GM21786 (cell line): ENCODE data around the gene NSRP1.
"Not testable (repeated sequence)": the region's sequence is repeated elsewhere in the genome, so short reads cannot be mapped to it uniquely, and the experiment has no call there.

ENCODE experiments used
- ATAC-seq: cut with Tn5 transposase; IDR thresholded peaks from one replicate; pipeline ENCODE4 v1.9.1; 2021; ENCODE audit not compliant: unreplicated experiment

The NSRP1 gene

GRCh38 chr17:30117675-30118081 lies 1.1 kb downstream of the NSRP1 start:
- no peak for ATAC-seq

- ATAC-seq = not testable (repeated sequence)
Observed at GRCh38 chr17:30118635-30119034, 2.0 kb downstream of the NSRP1 start.

GRCh38 chr17:30124273-30124796 lies 7.7 kb downstream of the NSRP1 start:
- ATAC-seq = no peak

- ATAC-seq = no peak
Observed at GRCh38 chr17:30130121-30130520, 13.5 kb downstream of the NSRP1 start.

- ATAC-seq = no peak
Observed at GRCh38 chr17:30132615-30133014, 16.0 kb downstream of the NSRP1 start.

GRCh38 chr17:30133197-30133596 lies 16.6 kb downstream of the NSRP1 start:
- ATAC-seq = no peak

GRCh38 chr17:30134551-30134950 lies 17.9 kb downstream of the NSRP1 start:
- ATAC-seq = no peak

- no peak for ATAC-seq
Observed at GRCh38 chr17:30137158-30137557, 20.5 kb downstream of the NSRP1 start.

- not testable (repeated sequence) for ATAC-seq
Observed at GRCh38 chr17:30147860-30148259, 31.2 kb downstream of the NSRP1 start.

GRCh38 chr17:30148376-30148775 lies 31.8 kb downstream of the NSRP1 start:
- ATAC-seq = no peak

- ATAC-seq = no peak
Observed at GRCh38 chr17:30151471-30151870, 34.9 kb downstream of the NSRP1 start.

- no peak for ATAC-seq
Observed at GRCh38 chr17:30153463-30153862, 36.8 kb downstream of the NSRP1 start.

GRCh38 chr17:30155389-30155788 lies 38.8 kb downstream of the NSRP1 start:
- ATAC-seq = no peak

GRCh38 chr17:30158896-30159625 lies 42.4 kb downstream of the NSRP1 start:
- no peak for ATAC-seq

- ATAC-seq = no peak
Observed at GRCh38 chr17:30160419-30161172, 44.0 kb downstream of the NSRP1 start.

GRCh38 chr17:30161601-30162000 lies 45.0 kb downstream of the NSRP1 start:
- no peak for ATAC-seq

GRCh38 chr17:30164531-30164930 lies 47.9 kb downstream of the NSRP1 start:
- ATAC-seq = no peak

GRCh38 chr17:30165147-30165546 lies 48.5 kb downstream of the NSRP1 start:
- ATAC-seq = no peak

- ATAC-seq = no peak
Observed at GRCh38 chr17:30165960-30166359, 49.3 kb downstream of the NSRP1 start.

- no peak for ATAC-seq
Observed at GRCh38 chr17:30170415-30170987, 53.9 kb downstream of the NSRP1 start.

GRCh38 chr17:30172560-30172959 lies 55.9 kb downstream of the NSRP1 start:
- no peak for ATAC-seq

- ATAC-seq = no peak
Observed at GRCh38 chr17:30173649-30174048, 57.0 kb downstream of the NSRP1 start.
